Coronary artery (tissue), 2 donors: ENCODE results near the gene CDCP2.
A peak's percentile ranks its signal among the peaks of the same experiment; 100 is the strongest.

Experiments
- DNase-seq: peaks from one replicate; pipeline ENCODE4 v3.0.0-alpha.2; 2017; ENCODE audit warnings: low spot score
- H3K27ac ChIP-seq, 2 donors: fragments of 200-600 bp; sonication (generic); one replicate each; pipeline ENCODE4 v1.5.1; 2016 to 2019
- H3K4me3 ChIP-seq: fragments of 200-600 bp; sonication (generic); 2 replicates; pipeline ENCODE4 v1.5.1; 2016; ENCODE audit warnings: mild to moderate bottlenecking, moderate library complexity
- CTCF ChIP-seq: fragments of 200-600 bp; sonication (generic); IDR thresholded peaks from one replicate; pipeline ENCODE4 v1.5.1; 2019; ENCODE audit warnings: antibody characterized with exemption

Gene CDCP2

GRCh38 chr1:54122992-54123391 is 29.8 kb downstream of the CDCP2 start:
- DNase-seq, result no peak
- TF ChIP-seq CTCF, result no peak

DNA sequence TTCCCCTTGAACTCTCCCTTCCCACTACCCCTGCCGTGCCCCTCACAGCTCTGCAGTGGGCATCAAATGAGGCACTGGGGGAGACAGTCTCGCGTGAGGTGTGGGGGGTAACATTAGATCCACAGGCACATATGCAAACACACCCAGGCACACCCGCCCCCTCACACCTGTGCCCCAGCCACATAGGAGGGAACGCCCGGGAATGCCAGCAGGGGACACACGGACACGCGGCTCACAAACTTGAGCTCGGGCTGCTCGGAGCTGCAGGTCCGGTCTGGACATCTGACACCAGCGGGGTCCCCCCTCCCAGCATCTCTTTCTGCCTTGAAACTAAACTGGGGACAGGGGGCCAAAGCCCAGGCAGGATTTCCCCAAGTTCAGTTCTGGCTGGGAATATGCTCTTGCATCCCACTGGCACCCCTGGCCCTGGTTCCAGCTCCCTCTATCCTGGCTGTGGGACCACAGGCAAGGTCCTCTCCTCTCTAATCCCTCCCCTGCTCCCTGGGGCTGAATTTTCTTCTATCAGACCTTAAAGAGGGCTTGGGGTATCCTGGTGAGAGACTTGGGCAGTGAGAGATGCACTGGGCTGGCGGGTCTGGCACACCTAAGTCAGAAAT is 30.6 kb downstream of the CDCP2 start:
- H3K4me3 ChIP-seq, result peak overlapping the region; percentile 67
- H3K27ac ChIP-seq, result no peak overlapping the region
- TF ChIP-seq CTCF, result no peak
- no peak for DNase-seq

More at GRCh38 chr1:54122992-54123391, 29.8 kb downstream of the CDCP2 start:
- H3K27ac ChIP-seq, result no peak overlapping the region
- no peak overlapping the region for H3K4me3 ChIP-seq

- peak overlapping the region; percentile 67 for H3K4me3 ChIP-seq
- no peak overlapping the region for H3K27ac ChIP-seq
- peak; percentile 86 for DNase-seq
- peak; percentile 64 for TF ChIP-seq CTCF
Measured at GRCh38 chr1:54121482-54122134, 31.2 kb downstream of the CDCP2 start.

GRCh38 chr1:54120698-54121481 is 31.9 kb downstream of the CDCP2 start:
- DNase-seq, result no peak
- H3K4me3 ChIP-seq, result peak overlapping the region; percentile 67
- H3K27ac ChIP-seq, result no peak overlapping the region
- no peak for TF ChIP-seq CTCF

- no peak for DNase-seq
- Histone ChIP-seq H3K4me3 (no peak overlapping the region), H3K27ac (no peak overlapping the region)
- TF ChIP-seq CTCF, result no peak
Measured at GRCh38 chr1:54120018-54120697, 32.6 kb downstream of the CDCP2 start.

GRCh38 chr1:54118704-54119103 is 34.1 kb downstream of the CDCP2 start:
- no peak for TF ChIP-seq CTCF
- H3K4me3 ChIP-seq, result no peak overlapping the region
- no peak for DNase-seq

More at GRCh38 chr1:54118704-54119103, 34.1 kb downstream of the CDCP2 start:
- no peak overlapping the region for H3K27ac ChIP-seq
